ENCODE data around the gene VAV2.

Gene VAV2, protein sequence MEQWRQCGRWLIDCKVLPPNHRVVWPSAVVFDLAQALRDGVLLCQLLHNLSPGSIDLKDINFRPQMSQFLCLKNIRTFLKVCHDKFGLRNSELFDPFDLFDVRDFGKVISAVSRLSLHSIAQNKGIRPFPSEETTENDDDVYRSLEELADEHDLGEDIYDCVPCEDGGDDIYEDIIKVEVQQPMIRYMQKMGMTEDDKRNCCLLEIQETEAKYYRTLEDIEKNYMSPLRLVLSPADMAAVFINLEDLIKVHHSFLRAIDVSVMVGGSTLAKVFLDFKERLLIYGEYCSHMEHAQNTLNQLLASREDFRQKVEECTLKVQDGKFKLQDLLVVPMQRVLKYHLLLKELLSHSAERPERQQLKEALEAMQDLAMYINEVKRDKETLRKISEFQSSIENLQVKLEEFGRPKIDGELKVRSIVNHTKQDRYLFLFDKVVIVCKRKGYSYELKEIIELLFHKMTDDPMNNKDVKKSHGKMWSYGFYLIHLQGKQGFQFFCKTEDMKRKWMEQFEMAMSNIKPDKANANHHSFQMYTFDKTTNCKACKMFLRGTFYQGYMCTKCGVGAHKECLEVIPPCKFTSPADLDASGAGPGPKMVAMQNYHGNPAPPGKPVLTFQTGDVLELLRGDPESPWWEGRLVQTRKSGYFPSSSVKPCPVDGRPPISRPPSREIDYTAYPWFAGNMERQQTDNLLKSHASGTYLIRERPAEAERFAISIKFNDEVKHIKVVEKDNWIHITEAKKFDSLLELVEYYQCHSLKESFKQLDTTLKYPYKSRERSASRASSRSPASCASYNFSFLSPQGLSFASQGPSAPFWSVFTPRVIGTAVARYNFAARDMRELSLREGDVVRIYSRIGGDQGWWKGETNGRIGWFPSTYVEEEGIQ

GRCh38 chr9:133991964-133992779, at the start of gene VAV2:
Gene VAV2 (minus strand): TSS chr9:133992324. CDS start chr9:133992278, 46 bp downstream.
- peak; percentile 27 to 46 for DNase-seq

DNA sequence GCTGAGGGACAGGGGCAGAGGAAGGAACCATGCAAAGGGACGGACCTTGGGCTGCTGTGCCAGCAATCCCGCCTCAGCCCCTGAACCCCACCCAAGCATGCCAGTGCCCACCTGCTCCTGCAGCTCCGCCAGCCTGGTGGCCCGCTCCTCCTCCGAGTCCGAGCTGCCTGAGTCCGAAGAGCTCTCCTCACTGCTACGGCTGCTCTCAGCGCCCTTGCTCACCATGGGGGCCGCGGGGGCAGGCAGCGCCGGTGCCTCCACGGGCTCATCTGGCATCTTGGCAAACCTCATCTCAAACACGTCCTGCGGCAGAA, 49.5 kb upstream of the VAV2 start:
- DNase-seq, result no peak

- DNase-seq, result no peak
Observed at GRCh38 chr9:134040781-134041648, 48.9 kb upstream of the VAV2 start.

DNA sequence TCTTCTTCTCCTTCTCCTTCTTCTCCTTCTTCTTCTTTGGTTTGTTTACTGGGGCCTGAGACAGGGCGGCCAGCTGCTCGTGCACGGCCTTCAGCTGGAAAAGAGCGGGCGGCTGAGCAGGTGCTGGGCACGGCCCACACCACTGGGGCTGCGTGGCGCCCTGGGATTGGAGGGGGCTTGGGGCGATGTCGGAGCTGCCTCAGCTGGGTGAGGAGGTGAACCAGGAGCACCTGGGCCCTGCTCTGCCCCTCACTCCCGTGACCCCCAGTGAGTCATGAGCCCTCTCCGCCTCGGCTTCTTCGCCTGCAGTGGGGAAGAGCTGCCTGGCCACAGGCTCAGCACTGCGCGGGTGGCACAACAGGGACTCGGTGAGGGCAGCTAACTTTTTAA, 48.0 kb upstream of the VAV2 start:
- no peak for DNase-seq

DNA sequence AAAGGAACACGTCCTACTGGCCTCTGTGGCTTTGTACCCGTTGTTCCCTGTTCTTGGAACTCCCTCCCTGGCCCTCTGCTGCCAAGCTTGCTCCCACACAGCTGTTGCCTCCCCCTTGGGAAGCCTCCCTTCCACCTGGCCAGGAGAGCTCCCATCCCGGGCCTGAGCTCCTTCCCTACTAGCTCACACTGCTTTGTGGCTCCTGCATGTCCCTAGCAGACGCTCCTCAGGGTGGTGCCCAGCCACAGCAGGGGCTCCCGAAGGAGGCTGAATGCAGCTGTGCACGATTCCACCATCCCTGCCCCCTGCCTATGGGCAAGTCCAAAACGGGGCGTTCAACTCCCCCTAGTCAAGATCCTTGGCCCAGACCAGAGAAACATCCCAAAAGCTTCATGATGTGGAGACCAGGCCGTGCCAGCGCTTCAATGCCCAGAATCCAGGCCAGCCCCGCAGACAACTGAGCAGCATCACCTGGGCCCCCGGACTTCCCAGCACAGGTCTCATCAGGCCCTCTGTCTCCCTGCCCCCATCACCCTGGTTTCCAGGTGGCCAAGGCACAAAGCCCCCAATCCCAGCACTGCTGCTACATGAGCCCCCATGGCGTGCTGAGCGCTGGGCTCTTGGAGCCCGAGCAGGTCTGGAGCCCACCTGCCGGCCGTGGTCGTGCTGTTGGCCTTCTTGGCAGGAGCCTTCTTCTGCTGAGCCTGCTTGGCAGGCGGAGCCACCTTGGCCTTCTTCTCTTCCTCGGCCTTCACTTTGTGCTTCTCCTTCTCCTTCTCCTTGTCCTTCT, 47.5 kb upstream of the VAV2 start:
- no peak for DNase-seq

DNA sequence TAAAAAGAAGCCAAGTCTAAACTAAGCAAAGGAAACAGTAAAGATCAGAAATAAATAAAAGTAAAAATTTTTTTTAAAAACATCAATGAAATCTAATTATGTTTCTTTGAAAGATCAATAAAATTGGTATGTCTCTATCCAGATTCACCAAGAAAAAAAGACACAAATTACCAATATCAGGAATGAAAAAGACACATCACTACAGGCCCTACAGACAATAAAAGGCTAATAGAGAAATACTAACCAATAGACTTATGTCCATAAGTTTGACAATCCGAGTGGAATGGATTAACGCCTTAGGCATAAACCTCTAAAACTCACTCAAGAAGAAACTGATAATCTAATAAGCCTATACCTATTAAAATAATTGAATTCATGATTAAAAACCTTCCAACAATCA, 45.5 kb upstream of the VAV2 start:
- DNase-seq, result no peak

GRCh38 chr9:134036130-134036529, 44.0 kb upstream of the VAV2 start:
- DNase-seq, result no peak

GRCh38 chr9:134035041-134036039, 43.2 kb upstream of the VAV2 start:
- DNase-seq, result no peak

GRCh38 chr9:134034215-134035040, 42.3 kb upstream of the VAV2 start:
- DNase-seq, result no peak

DNA sequence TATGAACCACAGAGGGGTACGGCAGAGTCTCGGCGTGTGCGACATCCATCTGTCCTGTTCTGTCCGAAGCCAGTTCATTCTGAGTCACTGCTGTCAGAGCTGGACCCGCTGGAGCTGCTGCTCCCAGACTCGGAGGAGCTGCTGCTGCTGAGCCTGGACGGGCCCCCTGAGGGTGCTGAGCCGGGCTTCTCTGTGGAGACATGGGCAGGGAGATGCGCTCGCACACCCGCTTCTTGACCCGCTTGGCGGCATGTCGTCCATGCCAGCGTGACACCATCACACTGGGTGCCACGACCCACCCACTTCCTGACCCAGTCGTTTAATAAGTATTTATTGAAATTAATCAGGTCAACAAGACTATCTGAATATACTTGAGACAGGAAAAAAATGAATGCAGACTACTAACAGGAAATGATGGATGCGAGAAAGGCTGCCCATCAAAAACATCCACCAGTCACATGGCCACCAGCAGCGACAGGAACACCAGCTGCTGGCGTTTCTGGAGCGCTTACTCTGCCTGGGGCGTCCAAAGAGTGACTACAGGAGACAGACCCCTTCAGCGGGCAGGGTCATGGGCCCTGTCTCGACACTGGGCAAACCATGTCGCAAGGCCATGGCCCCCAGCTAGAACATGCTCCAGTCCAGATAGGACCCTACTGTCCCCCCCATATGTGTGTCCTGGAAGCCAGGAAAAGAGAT, 41.5 kb upstream of the VAV2 start:
- DNase-seq, result no peak

DNA sequence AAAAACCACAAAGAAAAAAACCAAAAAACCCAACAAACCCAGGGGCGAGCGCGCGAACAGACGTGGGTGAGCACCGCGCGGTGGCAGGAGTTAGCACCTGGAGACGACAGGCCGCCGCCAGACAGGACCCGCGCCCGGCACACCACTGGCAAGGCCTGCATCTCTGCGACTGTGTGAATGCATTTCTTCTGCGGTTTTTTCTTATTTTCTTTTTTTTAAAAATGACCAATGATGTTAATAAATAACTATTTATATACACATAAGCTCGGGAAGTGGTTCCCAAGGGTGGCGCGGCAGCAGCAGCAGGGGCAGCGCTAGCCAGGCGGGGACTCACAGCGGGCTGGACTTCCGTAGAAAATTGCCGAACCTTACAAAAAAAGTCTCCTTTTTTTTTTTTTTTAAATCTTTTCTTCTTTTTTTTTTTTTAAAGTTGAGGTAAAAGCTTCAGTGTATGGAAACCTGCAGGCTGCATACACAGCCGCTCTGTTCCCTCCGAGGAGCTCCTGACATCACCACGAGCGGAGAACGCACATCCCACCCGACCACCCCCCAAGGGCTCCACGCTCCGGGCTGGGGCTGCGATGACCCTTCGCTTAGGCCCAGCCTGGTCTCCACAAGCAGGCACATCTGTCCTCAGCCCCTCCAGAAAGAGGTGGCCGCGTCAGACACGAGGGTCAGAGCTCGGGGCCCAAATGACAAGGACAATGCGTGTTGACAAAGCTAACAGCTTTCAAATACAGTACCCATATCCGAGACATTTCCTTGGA, 40.5 kb upstream of the VAV2 start:
- no peak for DNase-seq

DNA sequence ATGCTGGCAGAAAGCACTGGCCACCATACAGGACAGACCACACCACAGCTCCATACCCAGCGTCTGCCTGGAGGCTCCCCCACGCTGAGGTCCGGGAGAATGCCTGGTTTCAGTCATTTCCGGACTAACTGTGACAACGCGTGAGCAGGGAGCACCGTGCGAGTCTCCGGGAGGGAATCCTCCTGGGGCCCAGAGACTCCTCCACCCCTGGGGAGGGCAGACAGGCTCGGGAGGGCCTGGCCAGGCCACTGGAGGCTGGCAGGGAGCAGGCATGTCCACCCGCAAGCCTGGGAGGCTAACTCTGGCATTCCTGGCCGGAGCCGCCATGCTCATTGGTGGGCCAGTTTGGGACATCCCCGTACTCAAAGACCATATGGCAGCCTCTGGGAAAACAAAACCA, 39.7 kb upstream of the VAV2 start:
- no peak for DNase-seq

DNA sequence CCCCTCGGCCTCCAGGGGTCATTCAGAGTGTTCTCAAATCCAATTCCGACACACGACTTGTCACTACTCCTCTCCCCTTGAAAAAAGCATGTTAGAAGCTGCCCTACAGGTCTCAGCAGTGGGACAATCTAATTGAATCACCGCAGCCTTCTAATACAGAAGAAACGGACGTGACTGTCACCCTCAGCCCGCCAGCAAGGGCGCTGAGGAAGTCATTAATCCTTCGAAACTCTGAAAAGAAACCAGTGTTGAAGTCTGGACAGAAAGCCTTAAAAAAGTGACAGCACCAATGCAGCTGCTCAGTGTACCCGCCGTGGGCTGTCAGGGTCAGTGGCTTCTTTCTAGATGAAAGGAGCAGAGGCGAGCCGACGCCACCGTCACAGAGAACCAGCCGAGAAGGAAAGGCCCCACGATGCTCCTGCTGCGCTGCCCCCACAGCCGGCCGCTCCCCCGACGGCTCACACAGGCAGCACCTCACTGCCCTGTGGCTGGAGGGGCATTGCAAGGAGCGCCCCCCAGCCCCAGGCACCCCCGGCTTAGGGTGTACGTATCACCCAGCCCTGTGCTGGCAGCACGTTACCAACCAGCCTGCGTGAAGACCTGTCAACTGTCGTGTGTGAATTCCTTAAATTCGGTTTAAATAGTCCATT, 38.8 kb upstream of the VAV2 start:
- no peak for DNase-seq

- no peak for DNase-seq
Observed at GRCh38 chr9:134029248-134030226, 37.4 kb upstream of the VAV2 start.

GRCh38 chr9:134028575-134029247, 36.6 kb upstream of the VAV2 start:
- no peak for DNase-seq

Data from stimulated activated CD4-positive, alpha-beta T cell treated with anti-CD3 and anti-CD28 coated beads, Interleukin-4, amount 100 ng/mL, for 4 hours (primary cell).